Small intestine (tissue), 7 donors: ENCODE data around the gene GNB1L. TPM values are rescaled to one million over a fixed set of nuclear protein-coding genes. Genes with fewer than 3 reads are reported as not detected.

ENCODE experiments used
- DNase-seq, 2 donors: peaks; one replicate each; pipeline versions ENCODE4 v3.0.0 to v3.0.0-alpha.2; 2013
- FAIRE-seq: peaks from 2 replicates; lab custom pipeline; 2012; peaks lifted over from hg19 to GRCh38; lab: Jason Lieb, UNC
- H3K27ac ChIP-seq, 3 donors: one replicate each; pipeline ENCODE4 v1.5.1; 2013; ENCODE audit warnings: low read length in 2 of 3, mild to moderate bottlenecking in 2 of 3, control low read depth in 1 of 3, inconsistent platforms in 1 of 3, low read depth in 1 of 3, moderate library complexity in 1 of 3
- H3K27me3 ChIP-seq, 3 donors: one replicate each; pipeline ENCODE4 v1.6.1; 2013; ENCODE audit warnings: low read length in 3 of 3, inconsistent platforms in 1 of 3; ENCODE audit not compliant: control insufficient read depth in 3 of 3, insufficient read depth in 3 of 3
- H3K36me3 ChIP-seq, 3 donors: one replicate each; pipeline ENCODE4 v1.6.1; 2013; ENCODE audit warnings: low read length in 3 of 3, inconsistent platforms in 1 of 3, low read depth in 1 of 3, mild to moderate bottlenecking in 1 of 3, moderate library complexity in 1 of 3; ENCODE audit not compliant: control insufficient read depth in 3 of 3, insufficient read depth in 2 of 3
- H3K4me1 ChIP-seq, 3 donors: one replicate each; pipeline ENCODE4 v1.6.1; 2013; ENCODE audit warnings: low read length in 2 of 3, inconsistent platforms in 1 of 3, low read depth in 1 of 3, mild to moderate bottlenecking in 1 of 3, moderate library complexity in 1 of 3; ENCODE audit not compliant: control insufficient read depth in 3 of 3, insufficient read depth in 2 of 3
- H3K4me3 ChIP-seq, 3 donors: one replicate each; pipeline ENCODE4 v1.5.1; 2013; ENCODE audit warnings: low read length in 3 of 3, control low read depth in 1 of 3, inconsistent platforms in 1 of 3, low read depth in 1 of 3, mild to moderate bottlenecking in 1 of 3, moderate library complexity in 1 of 3
- H3K9me3 ChIP-seq, 2 donors: one replicate each; pipeline ENCODE4 v1.6.1; 2013; ENCODE audit warnings: low read depth in 1 of 2, low read length in 1 of 2; ENCODE audit not compliant: control insufficient read depth in 2 of 2, insufficient read depth in 1 of 2
- whole genome bisulfite sequencing, 3 donors: extraction: QIAGEN DNeasy Blood & Tissue Kit; methylation state at CpG; one replicate each; pipeline ENCODE4 v1.1.7; 2013; 5-methylcytosine and 5-hydroxymethylcytosine counted together
- polyA plus RNA-seq, 4 donors: library from polyadenylated mRNA; stranded (reverse) in 3 of 4; unstranded in 1 of 4; fragments of 200-250 nt in 3 of 4; fragments of 120-200 nt in 1 of 4; gene quantifications; one replicate each; pipeline versions ENCODE4 v1.2.1 to v1.2.3, GENCODE V29; 2013
- donor health status: healthy with polysubstance abuse.
- donor health status: control.
- donor health status: control.
- donor health status: Bipolar disorder and iron deficiency.
- donor health status: healthy.

Gene GNB1L
- polyA plus RNA-seq, 4 donors = 4.0 to 18.9 (median 9.8) TPM

DNA sequence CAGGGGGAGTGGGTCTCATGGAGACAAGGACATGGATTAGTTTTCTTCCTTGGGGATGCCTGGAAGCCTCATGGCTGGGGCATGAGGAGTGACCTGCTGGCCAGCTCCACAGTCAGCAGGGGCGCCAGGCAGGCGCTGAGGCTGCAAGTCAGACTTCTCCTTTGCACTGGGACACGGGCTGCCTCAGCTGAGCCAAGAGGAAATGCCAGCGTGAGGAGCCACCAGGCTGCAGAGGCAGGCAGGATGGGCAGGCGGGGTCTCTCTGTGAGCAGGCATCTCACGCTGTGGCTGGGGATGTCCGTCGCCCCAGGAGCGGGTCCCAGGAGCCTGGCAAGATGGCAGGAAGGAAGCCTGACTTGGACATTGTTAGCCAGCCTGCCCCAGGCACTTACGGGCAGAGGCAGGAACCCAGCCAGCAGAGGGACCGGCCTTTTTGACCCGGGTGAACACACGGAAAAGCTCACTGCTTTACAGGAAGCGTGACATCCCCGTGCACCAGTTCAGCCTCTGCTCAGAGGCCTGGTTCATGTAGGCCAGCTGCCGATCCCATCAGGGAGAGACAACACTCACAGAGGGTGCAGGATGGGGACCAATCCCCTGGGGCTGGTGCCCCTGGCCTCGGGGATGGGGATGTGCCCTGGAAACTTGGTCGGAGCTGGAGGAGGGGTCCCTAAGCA is 10.2 kb downstream of the GNB1L start:
- Histone ChIP-seq H3K4me1 (peaks cover 0 to 15% (median 12%) of the 10 kb centered on the region in 3 donors), H3K27me3 (no peaks in the 10 kb centered on the region), H3K36me3 (peaks cover 0 to 26% (median 0%) of the 10 kb centered on the region in 3 donors), H3K27ac (peak overlapping the region in 1 of 3 donors; percentile 48), H3K4me3 (no peak overlapping the region), H3K9me3 (peaks cover 0 to 8% of the 10 kb centered on the region in 2 donors)
- FAIRE-seq (no peak), DNase-seq (peak in 1 of 2 donors; percentile 12)
- 45 to 59% (median 51%) methylated on average over 18 of the region's 18 CpGs for WGBS, 3 donors

DNA sequence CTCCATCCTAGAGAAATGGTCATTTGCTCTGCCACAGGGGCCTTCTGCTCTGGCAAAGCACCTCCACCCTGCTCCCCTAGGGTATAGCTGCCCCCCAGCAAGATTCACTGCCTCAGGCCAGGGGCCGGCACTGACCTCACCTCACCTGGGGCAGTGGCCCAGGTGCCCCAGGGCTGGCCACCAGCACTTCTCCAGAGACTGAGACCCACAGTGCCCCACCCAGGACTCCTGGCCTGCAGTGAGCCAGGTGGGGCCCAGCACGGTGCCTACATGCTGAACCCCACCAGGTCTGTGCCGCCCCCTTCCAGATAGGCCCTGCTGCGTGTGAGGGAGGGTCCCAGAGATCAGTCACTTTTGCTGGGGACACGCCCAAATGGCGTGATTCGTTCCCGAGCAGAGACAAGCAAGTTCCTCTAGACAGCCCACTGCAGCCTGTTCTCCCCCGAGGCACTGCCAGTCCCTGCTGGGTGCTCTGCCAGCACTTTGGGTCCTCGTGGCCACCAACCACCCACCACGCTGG is 10.8 kb downstream of the GNB1L start:
- no peaks in the 10 kb centered on the region for H3K27me3 ChIP-seq
- H3K4me1 ChIP-seq = peaks cover 0 to 12% (median 12%) of the 10 kb centered on the region in 3 donors
- peak overlapping the region in 1 of 3 donors; percentile 48 for H3K27ac ChIP-seq
- H3K36me3 ChIP-seq = peaks cover 0 to 26% (median 0%) of the 10 kb centered on the region in 3 donors
- FAIRE-seq (no peak), DNase-seq (no peak)
- WGBS, 3 donors = 76 to 83% (median 77%) methylated on average over 11 of the region's 11 CpGs
- no peak overlapping the region for H3K4me3 ChIP-seq
- peaks cover 0 to 8% of the 10 kb centered on the region in 2 donors for H3K9me3 ChIP-seq

GRCh38 chr22:19843107-19843856 is 11.4 kb downstream of the GNB1L start:
- peaks cover 0 to 12% (median 5%) of the 10 kb centered on the region in 3 donors for H3K4me1 ChIP-seq
- peaks cover 0 to 8% of the 10 kb centered on the region in 2 donors for H3K9me3 ChIP-seq
- peaks cover 0 to 20% (median 0%) of the 10 kb centered on the region in 3 donors for H3K36me3 ChIP-seq
- no peak overlapping the region for H3K4me3 ChIP-seq
- 27 to 74% (median 51%) methylated on average over 27 of the region's 27 CpGs for WGBS, 3 donors
- peak overlapping the region in 1 of 3 donors; percentile 41 for H3K27ac ChIP-seq
- FAIRE-seq (no peak), DNase-seq (peak in 1 of 2 donors; percentile 71)
- no peaks in the 10 kb centered on the region for H3K27me3 ChIP-seq

GRCh38 chr22:19842393-19843106 is 12.1 kb downstream of the GNB1L start:
- Histone ChIP-seq H3K4me3 (no peak overlapping the region), H3K36me3 (peaks cover 0 to 18% (median 0%) of the 10 kb centered on the region in 3 donors), H3K27ac (peak overlapping the region in 1 of 3 donors; percentile 41), H3K9me3 (peaks cover 0 to 8% of the 10 kb centered on the region in 2 donors), H3K27me3 (no peaks in the 10 kb centered on the region), H3K4me1 (peaks cover 0 to 12% (median 3%) of the 10 kb centered on the region in 3 donors)
- FAIRE-seq (no peak), DNase-seq (no peak)
- WGBS, 3 donors = 71 to 88% (median 76%) methylated on average over 12 of the region's 12 CpGs

GRCh38 chr22:19841641-19842392 is 12.9 kb downstream of the GNB1L start:
- no peak overlapping the region for H3K27ac ChIP-seq
- no peaks in the 10 kb centered on the region for H3K27me3 ChIP-seq
- H3K4me3 ChIP-seq = no peak overlapping the region
- no peak for FAIRE-seq
- no peak for DNase-seq
- H3K36me3 ChIP-seq = peaks cover 0 to 11% (median 0%) of the 10 kb centered on the region in 3 donors
- peaks cover 0 to 12% (median 3%) of the 10 kb centered on the region in 3 donors for H3K4me1 ChIP-seq
- 82 to 88% (median 85%) methylated on average over 8 of the region's 8 CpGs for WGBS, 3 donors
- peaks cover 0 to 3% of the 10 kb centered on the region in 2 donors for H3K9me3 ChIP-seq

- WGBS, 3 donors = 63 to 81% (median 68%) methylated on average over 6 of the region's 6 CpGs
- FAIRE-seq (no peak), DNase-seq (peak; percentile 53 to 85)
These were observed 13.6 kb downstream of the GNB1L start for GRCh38 chr22:19840955-19841640.

GRCh38 chr22:19840059-19840458 is 14.6 kb downstream of the GNB1L start:
- Histone ChIP-seq H3K4me1 (peaks cover 0 to 12% (median 3%) of the 10 kb centered on the region in 3 donors), H3K27ac (no peak overlapping the region), H3K4me3 (no peak overlapping the region), H3K36me3 (no peaks in the 10 kb centered on the region), H3K27me3 (no peaks in the 10 kb centered on the region), H3K9me3 (no peaks in the 10 kb centered on the region)
- no peak for FAIRE-seq
- no peak for DNase-seq
- WGBS, 3 donors = 80 to 88% (median 85%) methylated on average over 4 of the region's 4 CpGs

More at GRCh38 chr22:19840955-19841640, 13.6 kb downstream of the GNB1L start:
- Histone ChIP-seq H3K4me1 (peaks cover 0 to 12% (median 3%) of the 10 kb centered on the region in 3 donors), H3K9me3 (no peaks in the 10 kb centered on the region), H3K36me3 (peaks cover 0 to 5% (median 0%) of the 10 kb centered on the region in 3 donors), H3K4me3 (no peak overlapping the region), H3K27ac (no peak overlapping the region), H3K27me3 (no peaks in the 10 kb centered on the region)
